Endothelial cell of umbilical vein (primary cell): ENCODE results near the gene GP5. TPM values are rescaled to one million over a fixed set of nuclear protein-coding genes. Genes with fewer than 3 reads are reported as not detected.
A peak's percentile ranks its signal among the peaks of the same experiment; 100 is the strongest.

Experiments used
- BruUV-seq: library from RNA; stranded (reverse); fragments of 400-500 nt; replicated peaks from 2 replicates; lab custom pipeline; 2021; lab: Mats Ljungman, UMichigan
- CTCF ChIA-PET: fragments of 300-600, 350-600 bp; sonication (Branson Sonifier 250); formaldehyde crosslinking; loops from one replicate; lab custom pipeline; 2021; ENCODE audit warnings: antibody characterized with exemption, inconsistent platforms; lab: Charles Lee
- POLR2A ChIA-PET: fragments of 300-600, 350-600 bp; sonication (Branson Sonifier 250); formaldehyde crosslinking; loops from one replicate; lab custom pipeline; 2021; ENCODE audit warnings: antibody characterized with exemption, inconsistent platforms; lab: Charles Lee
- DNase-seq: peaks from one replicate; pipeline ENCODE4 v3.0.0-alpha.2; 2011; ENCODE audit warnings: low read depth, low spot score
- FAIRE-seq: peaks from 2 replicates; lab custom pipeline; 2011; peaks lifted over from hg19 to GRCh38; lab: Jason Lieb, UNC
- H2AFZ ChIP-seq: 2 replicates; pipeline ENCODE4 v1.6.0; 2012; ENCODE audit warnings: low read depth, low read length, control low read depth, inconsistent platforms
- H3K27ac ChIP-seq: 2 replicates; pipeline ENCODE4 v1.5.1; 2011; ENCODE audit warnings: low read depth, mild to moderate bottlenecking, control low read depth, low read length, moderate library complexity; ENCODE audit not compliant: insufficient read depth
- H3K27me3 ChIP-seq, 2 experiments: 2 replicates each; pipeline versions ENCODE4 v1.6.0 to v1.6.1; 2011; ENCODE audit warnings: low read length in 2 of 2, mixed read lengths in 1 of 2; ENCODE audit not compliant: control insufficient read depth in 2 of 2, insufficient read depth in 2 of 2
- H3K36me3 ChIP-seq, 2 experiments: 2 replicates in 1 of 2; 3 replicates in 1 of 2; pipeline ENCODE4 v1.5.1; 2011; ENCODE audit warnings: low read length in 2 of 2, mild to moderate bottlenecking in 1 of 2, moderate library complexity in 1 of 2; ENCODE audit not compliant: control insufficient read depth in 2 of 2, insufficient read depth in 2 of 2; ENCODE audit errors: extremely low read depth in 1 of 2
- H3K4me1 ChIP-seq: 3 replicates; pipeline ENCODE4 v1.5.1; 2011; ENCODE audit warnings: mild to moderate bottlenecking, low read length; ENCODE audit not compliant: control insufficient read depth, insufficient read depth; ENCODE audit errors: extremely low read depth
- H3K4me2 ChIP-seq: 2 replicates; pipeline ENCODE4 v1.6.1; 2011; ENCODE audit warnings: low read length, control low read depth, mixed read lengths; ENCODE audit not compliant: insufficient read depth
- H3K4me3 ChIP-seq, 3 experiments: fragments of 200-600 bp in 1 of 3; sonication (generic), shearing (Covaris generic) in 1 of 3; replicated peaks in 1 of 3; 2 replicates each; pipeline ENCODE4 v1.5.1; 2011 to 2016; ENCODE audit warnings: control low read depth in 3 of 3, low read length in 3 of 3, mild to moderate bottlenecking in 2 of 3, inconsistent platforms in 1 of 3, low read depth in 1 of 3, moderate library complexity in 1 of 3; ENCODE audit not compliant: insufficient read depth in 1 of 3
- H3K79me2 ChIP-seq: 2 replicates; pipeline ENCODE4 v1.6.0; 2012; ENCODE audit warnings: low read length, inconsistent platforms; ENCODE audit not compliant: control insufficient read depth, insufficient read depth
- H3K9ac ChIP-seq: replicated peaks from 2 replicates; pipeline ENCODE3; 2011; ENCODE audit warnings: low read length, control low read depth; ENCODE audit not compliant: insufficient read depth; ENCODE audit errors: extremely low read depth
- H3K9me1 ChIP-seq: replicated peaks from 3 replicates; pipeline ENCODE4 v1.6.0; 2011; ENCODE audit warnings: mild to moderate bottlenecking, low read length; ENCODE audit not compliant: control insufficient read depth, insufficient read depth; ENCODE audit errors: extremely low read depth
- H3K9me3 ChIP-seq: replicated peaks from 2 replicates; pipeline ENCODE4 v1.5.1; 2012; ENCODE audit warnings: low read length, inconsistent platforms; ENCODE audit not compliant: control insufficient read depth, insufficient read depth
- H4K20me1 ChIP-seq: replicated peaks from 2 replicates; pipeline ENCODE3; 2011; ENCODE audit warnings: mild to moderate bottlenecking, low read length; ENCODE audit not compliant: control insufficient read depth, insufficient read depth; ENCODE audit errors: extremely low read depth
- CTCF ChIP-seq, 2 donors: IDR thresholded peaks; 1 replicate in 1 of 2; 2 replicates in 1 of 2; pipeline ENCODE4 v1.5.1; 2011; ENCODE audit warnings: low read length in 2 of 2, mild to moderate bottlenecking in 2 of 2, moderate library complexity in 2 of 2, control low read depth in 1 of 2, inconsistent platforms in 1 of 2, low read depth in 1 of 2; ENCODE audit not compliant: insufficient read depth in 1 of 2; ENCODE audit errors: extremely low read depth in 1 of 2
- EZH2 ChIP-seq: IDR thresholded peaks from 2 replicates; pipeline ENCODE4 v1.6.1; 2012; ENCODE audit warnings: borderline replicate concordance, low read depth, mild to moderate bottlenecking, moderate library complexity, low read length, inconsistent platforms; ENCODE audit not compliant: severe bottlenecking
- FOS ChIP-seq: IDR thresholded peaks from 2 replicates; pipeline ENCODE4 v1.6.1; 2011; ENCODE audit warnings: mild to moderate bottlenecking, low read length, moderate library complexity, borderline replicate concordance; ENCODE audit not compliant: insufficient read depth
- GATA2 ChIP-seq: IDR thresholded peaks from 2 replicates; pipeline ENCODE4 v1.7.0; 2011; ENCODE audit warnings: low read depth, mild to moderate bottlenecking, moderate library complexity, mixed read lengths, low read length; ENCODE audit not compliant: insufficient read length, insufficient read depth
- MAX ChIP-seq: IDR thresholded peaks from 2 replicates; pipeline ENCODE4 v1.6.1; 2011; ENCODE audit not compliant: insufficient read depth, insufficient read length
- MYC ChIP-seq: IDR thresholded peaks from one replicate; pipeline ENCODE4 v1.6.1; 2011; ENCODE audit warnings: mild to moderate bottlenecking, low read depth, low read length
- POLR2A ChIP-seq: IDR thresholded peaks from 2 replicates; pipeline ENCODE4 v1.6.1; 2012; ENCODE audit warnings: low read depth, mild to moderate bottlenecking, control low read depth, low read length
- POLR2AphosphoS5 ChIP-seq: IDR thresholded peaks from 2 replicates; pipeline ENCODE4 v1.6.1; 2012; ENCODE audit warnings: low read depth, mild to moderate bottlenecking, control low read depth, low read length, moderate library complexity; ENCODE audit not compliant: insufficient read depth
- dilution Hi-C: fragments of 300-500 bp; cut with MboI; formaldehyde crosslinking; loops from one replicate; pipeline ENCODE4 v1.15.0; 2019; ENCODE audit warnings: low sequenced_read_pairs; ENCODE audit not compliant: extremely low pct_ligation_motif_present
- intact Hi-C: fragments of 100-400 bp; cut with micrococcal nuclease; formaldehyde crosslinking; loops from one replicate; pipeline ENCODE4 v1.10.0; 2022
- polyA plus RNA-seq, 4 experiments: library from polyadenylated mRNA; depleted of rRNA in 3 of 4; stranded (reverse) in 3 of 4; unstranded in 1 of 4; fragments of >200 nt; gene quantifications; 2 replicates each; pipeline versions ENCODE4 v1.2.1 to v1.2.3, GENCODE V29; 2011 to 2012; ENCODE audit warnings: missing spikeins in 1 of 4
- total RNA-seq: library from RNA; stranded (reverse); gene quantifications from 2 replicates; pipeline ENCODE4 v1.2.3, GENCODE V29; 2021

GP5 gene
- total and polyA plus RNA-seq, 2 donors (not counting 3 experiments of a cell fraction or from before 2014, with no cell fraction given), result 0.06 to 0.11 TPM

- TF ChIP-seq EZH2 (no peak), FOS (peak; percentile 52), GATA2 (no peak), POLR2AphosphoS5 (no peak)
- Histone ChIP-seq H3K4me1 (peaks cover 13% of the 10 kb centered on the region), H3K4me3 (no peak overlapping the region), H3K27me3 (peaks cover 0 to 5% of the 10 kb centered on the region in 2 experiments), H3K9ac (no peak overlapping the region), H3K9me1 (no peaks in the 10 kb centered on the region), H4K20me1 (no peaks in the 10 kb centered on the region), H3K4me2 (peak overlapping the region; percentile 10), H3K79me2 (no peaks in the 10 kb centered on the region), H2AFZ (no peak overlapping the region), H3K36me3 (no peaks in the 10 kb centered on the region), H3K27ac (no peak overlapping the region), H3K9me3 (no peaks in the 10 kb centered on the region)
- CTCF ChIA-PET, result interaction anchor here (0.6 to 1.3 kb wide), 3 partner anchors 8 to 44 kb away, joined by 3 read pairs; no protein-coding TSS in a partner anchor
- no TSS peak for BruUV-seq
- FAIRE-seq (peak; percentile 58), DNase-seq (no peak)
- dilution Hi-C loops (no loop called here), intact Hi-C loops (no loop called here)
- POLR2A ChIA-PET, result no interaction called here
Measured at GRCh38 chr3:194377708-194378107, 21.4 kb downstream of the GP5 start.

GRCh38 chr3:194376241-194376560, 22.9 kb downstream of the GP5 start:
- H4K20me1 ChIP-seq, result no peaks in the 10 kb centered on the region
- BruUV-seq, result no TSS peak
- peak overlapping the region; percentile 74 for H2AFZ ChIP-seq
- DNase-seq (no peak), FAIRE-seq (no peak)
- H3K4me3 ChIP-seq, result no peak overlapping the region
- H3K27me3 ChIP-seq, result peaks cover 0 to 5% of the 10 kb centered on the region in 2 experiments
- no peaks in the 10 kb centered on the region for H3K36me3 ChIP-seq
- no peak overlapping the region for H3K9ac ChIP-seq
- no peak for TF ChIP-seq FOS
- no peak for TF ChIP-seq POLR2AphosphoS5
- TF ChIP-seq GATA2, result no peak
- no peak for TF ChIP-seq CTCF (IDR thresholded peaks at IDR 0.05; ENCODE audit: extremely low read depth in 1 of 2, insufficient read depth in 1 of 2, low read depth in 1 of 2, low read length in 2 of 2)
- TF ChIP-seq POLR2A, result no peak
- no peak for TF ChIP-seq EZH2
- TF ChIP-seq MAX, result no peak
- no peak for TF ChIP-seq MYC
- H3K4me1 ChIP-seq, result peaks cover 13% of the 10 kb centered on the region
- H3K9me3 ChIP-seq, result no peaks in the 10 kb centered on the region
- dilution Hi-C loops (no loop called here), intact Hi-C loops (no loop called here)
- no peak overlapping the region for H3K4me2 ChIP-seq
- CTCF ChIA-PET, result interaction anchor here (1.6 kb wide), 1 partner anchor 32 kb away, joined by 15 read pairs; no protein-coding TSS in a partner anchor
- no peak overlapping the region for H3K27ac ChIP-seq
- no peaks in the 10 kb centered on the region for H3K9me1 ChIP-seq
- POLR2A ChIA-PET, result no interaction called here
- no peaks in the 10 kb centered on the region for H3K79me2 ChIP-seq
